ENCODE data around the gene PADI1.

PADI1 gene

DNA sequence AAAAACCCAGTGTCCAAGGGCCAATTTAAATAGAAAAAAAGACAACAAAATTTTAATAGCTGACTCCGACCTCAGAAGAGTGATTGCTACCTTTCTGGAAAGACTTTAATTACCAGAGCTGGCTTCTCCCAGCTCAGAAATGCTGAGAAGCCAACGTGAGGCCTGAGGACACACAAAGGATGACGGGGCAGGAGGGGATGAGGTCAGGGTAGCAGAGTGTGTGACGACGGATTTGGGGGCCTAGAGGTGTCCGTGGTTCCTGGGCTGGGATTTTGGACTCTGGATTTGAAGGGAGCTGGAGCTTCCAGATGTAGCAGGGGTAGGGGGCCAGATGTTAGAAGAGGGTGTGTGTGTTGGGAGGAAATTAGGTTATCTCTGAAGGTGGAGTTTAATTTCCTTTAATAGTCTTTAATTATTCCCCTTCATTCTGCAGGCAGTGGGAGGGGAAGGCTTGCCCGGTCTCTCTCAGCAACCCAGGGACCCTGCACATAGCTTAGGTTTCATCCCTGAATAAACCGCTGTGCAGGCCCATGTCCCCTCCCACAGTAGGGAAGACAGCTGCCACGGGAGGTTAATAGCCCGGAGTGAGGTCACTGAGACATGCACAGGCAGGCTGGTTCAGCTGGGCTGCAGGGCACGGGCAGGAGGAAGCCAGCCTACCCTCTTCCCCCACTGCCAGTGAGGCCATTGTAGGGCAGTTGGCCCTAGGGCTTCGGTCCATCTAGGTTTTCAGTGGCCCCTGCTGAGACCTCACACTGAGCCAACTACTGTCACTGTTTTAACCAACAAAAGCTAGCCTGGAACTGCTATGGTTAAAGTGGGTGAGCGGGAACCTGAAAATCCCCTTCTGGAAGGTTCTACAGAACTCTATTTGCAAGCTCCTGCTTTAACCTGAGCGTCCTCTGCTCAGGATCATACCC lies 40.2 kb downstream of the PADI1 start:
- DNase-seq (ENCODE audit: low read depth), result no peak

DNA sequence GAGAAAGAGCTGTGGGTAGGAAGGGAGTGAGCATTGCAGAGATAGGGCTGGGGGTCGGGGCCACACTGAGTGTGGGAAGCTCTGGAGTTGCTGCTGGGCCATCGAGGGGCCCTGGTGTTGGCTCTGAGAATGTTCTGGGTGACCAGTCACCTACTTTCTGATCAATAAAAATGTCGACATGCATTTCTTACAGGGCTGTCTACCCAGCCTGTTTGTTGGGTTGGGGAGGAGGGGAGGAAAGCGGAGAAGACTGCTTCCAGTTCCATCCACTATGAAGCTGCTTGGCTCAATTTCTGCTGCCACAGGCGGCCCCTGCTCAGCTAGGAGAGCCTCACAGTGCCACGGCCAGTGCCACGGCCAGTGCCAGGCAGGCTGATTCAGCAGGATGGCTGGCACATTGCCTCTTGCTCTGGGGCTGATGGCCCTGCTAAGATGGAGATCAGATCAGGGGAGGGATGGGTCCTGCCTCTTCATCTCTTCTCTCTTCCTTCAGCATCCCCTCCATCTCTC lies 40.9 kb downstream of the PADI1 start:
- DNase-seq (ENCODE audit: low read depth), result no peak

DNA sequence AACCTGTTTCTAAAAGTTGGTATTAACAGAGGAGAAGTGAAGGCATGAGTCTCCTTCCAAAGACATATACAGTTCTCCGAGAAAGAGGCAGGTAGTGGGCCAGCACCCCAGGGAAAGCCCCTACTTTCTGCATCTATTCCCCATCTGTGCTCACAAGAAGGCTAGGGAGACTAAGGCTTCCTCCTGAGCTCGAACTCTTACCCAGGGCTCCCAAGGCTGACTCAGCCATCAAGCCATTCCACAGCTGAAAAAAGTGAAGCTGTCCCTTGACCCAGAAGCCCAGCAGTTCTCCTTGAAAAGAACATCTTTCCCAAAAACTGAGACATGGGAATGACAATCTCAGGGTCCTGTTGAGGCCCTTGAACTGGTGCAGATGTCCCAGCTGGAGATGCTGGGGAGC lies 42.0 kb downstream of the PADI1 start:
- DNase-seq (ENCODE audit: low read depth), result no peak

DNA sequence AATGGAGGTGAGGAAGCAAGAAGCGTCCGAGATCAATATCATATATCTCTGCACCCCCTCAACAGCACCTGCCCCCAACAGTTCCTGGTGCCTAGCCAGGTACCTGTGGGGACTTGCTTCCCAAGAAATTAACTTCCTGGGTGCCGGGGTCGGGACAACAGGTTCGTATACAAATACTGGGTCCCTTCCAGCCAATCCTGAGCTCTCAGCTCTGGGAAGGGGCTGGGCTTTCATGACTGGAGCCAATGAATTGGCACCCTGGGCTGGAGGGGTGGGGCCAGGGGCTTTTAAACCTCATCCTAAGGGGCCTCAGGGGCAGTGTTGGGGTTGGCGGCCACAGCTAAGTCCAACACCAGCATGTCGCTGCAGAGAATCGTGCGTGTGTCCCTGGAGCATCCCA lies 43.9 kb downstream of the PADI1 start, which contains the start of gene PADI3:
TSS of gene PADI3 (plus strand) at position 318 of the 400 bp plus-strand sequence. CDS start at position 358, 40 bp downstream.
- DNase-seq (ENCODE audit: low read depth), result no peak

DNA sequence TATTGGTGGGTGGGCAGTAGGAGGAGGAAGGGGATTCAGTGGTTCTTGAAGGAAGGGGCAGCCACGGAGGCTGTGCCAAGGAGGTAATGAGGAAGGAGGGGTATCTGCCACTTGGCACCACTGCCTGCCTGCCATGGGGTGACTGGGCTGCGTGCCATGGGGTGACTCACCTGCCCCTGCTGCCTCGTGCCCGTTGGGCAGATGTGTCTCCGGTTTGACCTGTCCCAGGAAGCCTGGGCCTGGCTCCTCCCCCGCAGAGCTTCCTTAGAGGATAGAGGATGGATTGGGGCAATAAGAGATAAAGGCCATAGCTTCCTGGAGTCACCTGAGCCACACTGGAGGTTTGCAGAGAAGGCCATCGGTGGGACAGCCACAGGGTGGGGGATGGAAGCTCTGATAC lies 45.7 kb downstream of the PADI1 start:
- no peak for DNase-seq (ENCODE audit: low read depth)

DNA sequence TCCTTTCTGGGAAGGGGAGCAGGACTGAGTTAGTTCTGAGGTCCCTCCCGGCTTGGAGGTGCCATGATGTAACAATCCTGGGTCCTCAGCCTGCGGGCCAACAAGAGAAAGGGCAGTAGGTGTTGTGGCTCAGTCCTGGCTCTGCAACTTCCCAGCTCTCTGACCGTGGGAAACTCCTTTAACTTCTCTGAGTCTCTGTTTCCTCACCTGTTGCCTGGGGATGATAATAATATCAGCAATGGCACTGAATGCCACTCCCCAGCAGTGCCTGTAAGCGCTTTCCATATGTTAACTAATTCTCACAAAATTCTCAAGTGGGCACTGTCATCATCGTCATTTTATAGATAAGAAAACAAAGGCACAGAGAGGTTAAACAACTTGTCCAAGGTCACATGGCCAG lies 46.3 kb downstream of the PADI1 start:
- DNase-seq (ENCODE audit: low read depth), result no peak

DNA sequence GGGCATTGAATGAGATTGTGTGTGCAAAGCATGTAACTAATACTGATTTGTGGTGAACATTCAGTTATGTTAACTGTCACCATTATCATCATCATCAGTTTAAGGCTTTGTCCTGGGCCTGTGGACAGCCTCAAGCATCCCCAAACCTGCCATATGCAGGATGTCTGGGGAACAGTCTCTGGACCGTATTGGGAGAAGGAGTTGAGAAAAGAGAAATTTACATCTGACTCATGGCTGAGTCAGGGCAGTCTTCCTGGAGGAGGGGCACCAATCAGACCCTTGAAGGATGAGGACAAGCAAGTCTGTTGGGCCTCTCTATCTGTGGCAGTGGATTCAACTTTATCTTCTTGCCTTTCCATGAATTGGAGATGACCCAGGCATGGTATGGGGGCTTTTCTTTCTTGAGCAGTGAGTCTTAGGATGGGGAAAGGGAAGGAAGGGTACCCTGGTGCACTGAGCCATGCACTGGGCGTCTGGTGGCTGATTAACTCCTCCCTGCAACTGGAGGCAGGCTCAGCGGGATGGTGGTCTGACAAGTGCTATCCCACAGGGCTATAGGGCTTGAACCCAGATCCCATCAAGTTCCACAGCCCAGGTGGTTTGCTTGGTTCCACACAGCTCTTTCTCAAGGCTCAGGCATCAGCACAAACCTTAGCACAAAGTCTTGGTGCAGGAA lies 46.9 kb downstream of the PADI1 start:
- DNase-seq (ENCODE audit: low read depth), result no peak

DNA sequence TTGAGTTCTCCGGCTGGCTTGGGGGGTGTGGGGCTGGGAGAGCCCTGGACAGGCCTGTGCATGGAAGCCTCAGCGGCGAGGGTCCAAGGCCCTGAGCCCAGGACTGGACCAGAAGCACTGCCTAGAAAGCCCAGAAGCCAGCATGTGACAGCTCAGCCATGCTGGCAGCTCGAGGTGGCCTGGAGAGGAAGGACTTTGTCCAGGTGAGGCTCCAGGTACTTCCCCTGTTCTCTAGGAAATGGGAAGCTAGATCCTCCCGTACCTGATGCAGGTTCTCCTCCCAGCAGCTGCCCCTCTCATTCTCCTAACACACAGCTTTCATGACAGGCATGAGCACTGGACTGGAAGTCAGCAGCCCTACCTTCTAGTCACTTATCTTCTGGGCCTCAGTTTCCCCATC lies 50.4 kb downstream of the PADI1 start:
- DNase-seq (ENCODE audit: low read depth), result no peak

DNA sequence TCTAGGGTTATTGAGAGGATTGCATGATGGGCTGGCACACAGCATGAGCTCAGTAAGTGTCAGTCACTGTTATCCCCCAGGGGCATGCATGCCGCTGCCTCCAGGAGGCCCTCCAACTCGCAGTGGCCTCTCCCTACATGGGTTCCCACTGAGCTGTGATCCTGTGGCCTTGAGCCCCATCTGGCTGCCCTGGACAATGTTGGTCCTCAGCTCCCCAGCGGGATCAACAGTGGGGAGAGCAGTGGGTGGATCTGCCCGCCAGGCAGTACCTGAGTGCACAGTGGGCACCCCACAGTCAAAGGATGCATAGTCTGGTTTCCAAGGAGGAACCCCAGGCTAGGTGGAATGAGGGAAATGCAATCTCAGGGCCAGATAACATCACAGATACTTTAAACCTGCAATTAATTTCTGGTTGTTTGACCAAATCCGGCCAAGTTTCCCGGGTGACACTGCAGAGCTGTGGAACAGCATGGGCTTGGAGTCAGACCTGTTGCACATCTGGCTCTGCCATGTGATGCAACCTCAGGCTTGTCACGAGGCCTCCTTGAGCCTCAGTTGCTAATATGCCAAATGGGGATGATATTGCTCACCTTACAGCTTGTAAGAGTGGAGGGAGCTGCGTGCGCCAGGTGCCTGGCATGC lies 53.3 kb downstream of the PADI1 start:
- DNase-seq (ENCODE audit: low read depth), result no peak

DNA sequence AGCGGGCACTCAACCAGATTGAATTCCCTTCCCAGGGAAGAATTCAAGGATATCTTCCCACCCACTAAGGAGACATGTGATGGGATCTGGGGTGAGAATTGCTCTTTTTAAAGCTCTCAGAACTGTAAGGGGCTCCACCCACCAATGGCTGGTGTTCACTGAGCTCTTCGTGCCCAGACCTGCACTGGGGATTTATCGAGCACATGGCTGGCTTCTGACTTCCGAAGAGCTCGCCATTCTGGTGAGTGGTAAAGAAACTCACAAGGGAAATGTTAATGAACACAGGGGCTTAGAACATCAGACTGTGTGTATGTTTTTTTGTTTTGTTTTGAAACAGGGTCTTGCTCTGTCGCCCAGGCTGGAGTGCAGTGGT lies 53.8 kb downstream of the PADI1 start:
- no peak for DNase-seq (ENCODE audit: low read depth)

DNA sequence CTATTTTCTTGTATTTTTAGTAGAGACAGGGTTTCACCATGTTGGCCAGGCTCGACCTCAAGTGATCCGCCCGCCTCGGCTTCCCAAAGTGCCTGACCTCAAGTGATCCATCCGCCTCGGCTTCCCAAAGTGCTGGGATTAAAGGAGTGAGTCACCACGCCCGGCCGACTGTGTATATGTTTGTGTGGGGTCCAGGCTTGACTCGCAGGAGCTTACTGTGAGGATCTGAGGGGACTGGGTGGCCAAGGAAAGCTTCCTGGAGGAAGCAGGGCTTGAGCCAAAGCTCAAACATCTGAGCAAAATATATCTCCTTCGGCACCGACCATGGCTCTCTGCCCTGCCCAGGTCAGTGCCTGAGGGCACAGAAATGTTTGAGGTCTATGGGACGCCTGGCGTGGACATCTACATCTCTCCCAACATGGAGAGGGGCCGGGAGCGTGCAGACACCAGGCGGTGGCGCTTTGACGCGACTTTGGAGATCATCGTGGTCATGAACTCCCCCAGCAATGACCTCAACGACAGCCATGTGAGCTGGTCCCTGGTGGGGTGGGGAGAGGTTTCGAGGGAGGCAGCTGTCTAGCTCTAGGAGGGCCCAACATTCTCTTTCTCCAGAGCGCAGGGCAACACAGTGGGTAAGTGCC lies 54.4 kb downstream of the PADI1 start:
- no peak for DNase-seq (ENCODE audit: low read depth)

DNA sequence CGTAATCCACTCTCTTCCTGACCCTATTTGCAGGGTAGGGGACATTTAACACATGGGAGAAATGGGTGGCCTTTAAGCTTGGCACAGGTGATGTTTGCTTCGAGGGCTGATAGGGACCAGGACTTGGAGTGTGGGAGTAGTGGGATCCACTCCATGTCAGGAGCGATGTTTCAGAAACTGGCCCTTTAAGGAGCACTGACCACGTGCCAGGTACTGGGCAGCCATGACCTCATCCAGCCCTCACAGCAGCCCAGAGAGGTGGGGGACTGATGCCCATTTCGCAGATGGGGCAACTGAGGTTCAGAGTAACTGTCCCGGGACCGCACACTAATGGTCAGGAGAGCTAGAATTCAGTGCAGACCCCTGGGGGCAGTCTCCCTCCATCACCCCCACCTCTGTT lies 55.3 kb downstream of the PADI1 start:
- DNase-seq (ENCODE audit: low read depth), result no peak

DNA sequence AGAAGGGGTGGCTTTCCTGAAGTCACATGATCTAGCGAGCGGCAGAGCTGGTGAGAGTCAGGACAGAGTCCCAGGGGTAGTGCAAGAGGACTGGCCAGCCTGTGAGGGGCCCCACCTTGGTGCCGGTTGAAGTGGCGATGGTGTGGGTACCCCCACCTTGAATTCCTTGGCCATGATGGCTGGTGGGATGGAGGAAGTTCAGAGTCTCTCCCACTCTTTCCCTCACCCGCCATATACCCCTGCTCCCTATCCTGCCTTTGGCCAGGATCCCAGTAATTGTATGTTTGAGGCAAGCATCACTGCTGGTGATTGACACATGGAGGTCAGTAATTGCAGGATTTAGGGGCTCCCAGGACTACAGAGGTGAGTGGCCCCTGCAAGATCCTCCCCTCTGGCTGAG lies 55.8 kb downstream of the PADI1 start:
- no peak for DNase-seq (ENCODE audit: low read depth)

DNA sequence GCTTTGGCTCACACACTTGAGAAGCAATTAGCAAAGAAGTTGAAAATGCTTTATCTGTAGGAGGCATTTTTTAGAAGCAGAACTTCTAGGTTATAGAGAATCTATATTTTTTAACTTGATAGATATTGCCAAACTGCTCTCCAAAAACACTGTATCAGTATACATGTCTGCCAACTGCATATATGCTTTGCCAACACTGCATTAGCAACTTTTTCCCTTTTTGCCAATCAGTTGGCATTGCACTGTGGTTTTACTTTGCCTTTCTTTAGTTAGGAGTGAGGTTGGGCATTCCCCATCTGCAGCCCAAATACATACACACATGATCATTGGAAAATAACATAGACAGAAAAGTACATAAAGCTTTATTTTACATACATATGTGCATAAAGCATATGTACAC lies 59.0 kb downstream of the PADI1 start:
- DNase-seq (ENCODE audit: low read depth), result no peak

DNA sequence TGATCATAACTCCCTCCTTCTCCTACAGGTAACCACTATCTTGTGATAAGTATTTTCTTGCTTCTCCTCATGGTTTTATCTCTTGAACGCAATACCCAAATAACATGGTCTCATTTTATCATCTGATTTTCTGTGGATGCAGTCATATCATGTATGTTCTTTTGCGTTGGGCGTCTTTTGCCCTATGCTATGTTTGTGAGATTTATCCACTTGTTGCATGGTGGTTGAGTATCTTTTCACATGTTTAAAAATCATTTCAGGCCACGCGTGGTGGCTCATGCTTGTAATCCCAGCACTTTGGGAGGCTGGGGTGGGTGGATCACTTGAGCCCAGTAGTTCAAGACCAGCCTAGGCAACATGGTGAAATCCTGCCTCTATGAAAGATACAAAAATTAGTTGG lies 59.5 kb downstream of the PADI1 start:
- DNase-seq (ENCODE audit: low read depth), result no peak

DNA sequence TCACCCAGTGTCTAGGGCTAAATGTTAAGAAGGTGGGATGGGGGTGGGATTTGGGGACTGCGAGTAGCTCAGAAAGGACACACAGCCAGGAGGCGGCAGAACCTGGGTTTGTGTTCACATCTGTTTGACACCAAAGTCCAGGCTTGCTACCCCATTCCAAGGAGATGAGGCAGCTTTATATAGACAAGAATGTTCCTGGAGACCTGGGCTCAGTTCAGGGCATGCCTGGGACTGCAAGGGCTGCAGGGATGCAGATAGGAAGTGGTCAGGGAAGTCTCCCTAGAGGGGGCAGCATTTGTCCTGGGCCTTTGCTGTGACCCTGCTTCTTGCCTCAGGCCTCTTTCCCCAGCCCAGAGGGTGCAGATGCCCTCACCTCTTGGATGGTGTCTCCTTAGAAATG lies 60.2 kb downstream of the PADI1 start:
- no peak for DNase-seq (ENCODE audit: low read depth)

DNA sequence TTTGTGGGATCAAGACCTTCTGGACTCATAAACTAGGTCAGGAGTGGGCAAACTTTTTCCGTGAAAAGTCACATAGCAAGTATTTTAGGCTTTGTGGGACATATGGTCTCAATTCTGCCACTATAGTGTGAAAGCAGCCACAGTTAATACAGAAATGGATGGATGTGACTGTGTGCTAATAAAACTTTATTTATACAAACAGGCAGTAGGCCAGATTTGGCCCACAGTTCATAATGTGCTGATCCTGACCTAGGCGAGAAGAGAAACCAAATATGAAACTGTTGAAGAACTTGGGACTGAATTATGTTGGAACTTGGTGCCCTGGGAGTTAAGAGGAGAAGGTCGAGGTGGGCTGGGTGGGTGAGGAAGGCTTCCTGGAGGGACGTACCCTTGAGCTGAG lies 61.0 kb downstream of the PADI1 start:
- no peak for DNase-seq (ENCODE audit: low read depth)

DNA sequence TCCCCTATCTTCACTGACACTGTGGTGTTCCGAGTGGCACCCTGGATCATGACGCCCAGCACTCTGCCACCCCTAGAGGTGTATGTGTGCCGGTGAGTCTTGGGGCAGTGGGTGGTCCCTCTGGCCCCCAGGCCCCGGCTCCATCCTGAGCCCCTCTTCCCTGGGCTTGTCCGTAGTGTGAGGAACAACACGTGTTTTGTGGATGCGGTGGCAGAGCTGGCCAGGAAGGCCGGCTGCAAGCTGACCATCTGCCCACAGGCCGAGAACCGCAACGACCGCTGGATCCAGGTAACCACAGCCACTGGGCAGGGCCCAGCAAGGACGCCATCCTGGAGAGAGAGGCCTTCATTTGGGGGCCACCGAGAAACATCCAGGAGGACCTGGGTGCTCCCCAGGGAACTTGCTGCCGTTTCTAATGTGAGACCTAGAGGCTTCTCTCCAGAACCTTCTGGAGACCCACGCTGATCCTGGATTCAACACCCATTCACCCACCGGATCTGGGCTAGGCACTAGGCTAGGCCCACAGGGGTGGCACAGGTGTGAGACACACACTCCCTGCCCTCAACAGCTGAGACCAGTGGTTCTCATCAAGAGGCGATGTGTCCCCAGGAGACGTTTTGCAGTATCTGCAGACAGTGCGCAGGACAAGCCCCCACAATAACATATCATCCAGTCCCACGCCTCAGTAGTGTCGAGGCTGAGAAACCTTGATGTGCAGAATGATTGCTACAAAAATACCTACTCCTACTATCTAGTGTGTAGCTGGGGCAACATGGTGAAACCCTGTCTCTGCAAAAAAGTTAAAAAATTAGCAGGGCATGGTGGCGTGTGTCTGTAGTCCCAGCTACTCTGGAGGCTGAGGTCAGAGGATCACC lies 66.2 kb downstream of the PADI1 start:
- DNase-seq (ENCODE audit: low read depth), result no peak

DNA sequence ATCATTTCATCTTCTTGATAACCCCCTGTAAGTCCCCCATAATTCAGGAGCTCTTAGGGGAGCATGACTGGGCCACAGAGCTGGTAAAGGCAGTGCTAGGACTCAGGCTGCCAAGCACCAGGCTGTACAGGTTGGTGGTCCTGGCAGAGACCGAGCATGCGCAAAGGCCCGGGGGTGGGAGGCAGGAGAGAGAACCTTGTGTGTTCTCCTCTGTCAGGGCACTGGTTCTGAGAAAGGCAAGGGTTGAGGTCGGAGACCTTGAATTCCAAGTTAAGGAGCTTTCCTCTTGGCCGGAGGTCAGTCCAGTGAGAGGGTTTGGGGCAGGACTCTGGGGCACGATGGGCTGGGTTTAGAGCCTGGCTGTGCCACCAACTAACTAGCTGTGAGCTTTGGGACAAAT lies 67.1 kb downstream of the PADI1 start:
- DNase-seq (ENCODE audit: low read depth), result no peak

DNA sequence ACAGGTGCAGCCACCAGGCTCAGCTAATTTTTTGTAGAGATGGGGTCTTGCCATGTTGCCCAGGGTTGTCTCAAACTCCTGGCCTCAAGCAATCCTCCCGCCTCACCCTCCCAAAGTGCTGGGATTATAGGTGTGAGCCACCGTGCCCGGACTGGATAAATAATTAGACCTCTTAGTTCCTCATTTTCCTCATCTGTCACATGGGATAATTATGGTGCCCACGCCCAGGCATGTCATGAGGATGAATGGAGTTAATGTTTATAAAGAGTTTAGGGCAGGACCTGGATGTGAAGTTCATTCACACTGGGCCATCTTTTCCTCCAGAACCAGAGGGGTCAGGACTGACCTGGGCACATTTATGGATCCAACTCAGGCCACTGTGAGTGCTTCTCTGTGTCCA lies 67.7 kb downstream of the PADI1 start:
- DNase-seq (ENCODE audit: low read depth), result no peak

DNA sequence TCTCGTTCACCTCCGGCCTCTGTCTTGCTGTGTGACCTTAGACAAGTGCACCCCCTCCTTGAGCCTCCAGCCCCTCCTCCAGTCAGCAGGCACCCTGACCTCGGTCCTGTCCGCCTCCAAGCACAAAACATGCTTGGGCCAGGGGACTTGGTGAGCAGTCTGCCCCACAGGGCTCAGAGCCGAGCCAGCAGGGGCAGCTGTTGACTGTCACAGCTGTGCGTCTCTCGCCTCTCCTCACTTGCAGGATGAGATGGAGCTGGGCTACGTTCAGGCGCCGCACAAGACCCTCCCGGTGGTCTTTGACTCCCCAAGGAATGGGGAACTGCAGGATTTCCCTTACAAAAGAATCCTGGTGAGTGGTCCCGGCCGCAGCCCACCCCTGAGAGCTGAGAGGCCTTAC lies 68.2 kb downstream of the PADI1 start:
- DNase-seq (ENCODE audit: low read depth), result no peak
